Measurements from ENCODE around the gene GTPBP1.

The GTPBP1 gene

GRCh38 chr22:38705235-38706100, at the start of gene GTPBP1:
Gene GTPBP1 (plus strand): TSS chr22:38705944. CDS start chr22:38705956, 12 bp downstream.
- H3K27ac Mint-ChIP-seq, result peak within 1 kb of the TSS; percentile 89
- no peaks in the 10 kb centered on the region for H3K27me3 Mint-ChIP-seq
- H3K4me3 Mint-ChIP-seq, result peak within 1 kb of the TSS; percentile 93
- peaks cover 2% of the 10 kb centered on the region for H3K36me3 Mint-ChIP-seq
- peaks cover 60% of the 10 kb centered on the region for H3K4me1 Mint-ChIP-seq
- no peaks in the 10 kb centered on the region for H3K9me3 Mint-ChIP-seq

- Mint-ChIP-seq H3K27ac (peak within 1 kb of the TSS; percentile 98), H3K27me3 (no peaks in the 10 kb centered on the region), H3K9me3 (no peaks in the 10 kb centered on the region), H3K4me3 (peak within 1 kb of the TSS; percentile 93), H3K4me1 (peaks cover 15% of the 10 kb centered on the region), H3K36me3 (no peaks in the 10 kb centered on the region)
Measured at GRCh38 chr22:38656256-38657044, 49.3 kb upstream of the GTPBP1 start, which contains the start of the genes CBY1 and FAM227A. Gene CBY1 (plus strand): TSS chr22:38656638. CDS start chr22:38668055, 11,417 bp downstream. Gene FAM227A (minus strand): TSS chr22:38656392. CDS start chr22:38650168, 6,224 bp downstream.

- Mint-ChIP-seq H3K4me1 (peaks cover 15% of the 10 kb centered on the region), H3K4me3 (peak overlapping the region; percentile 93), H3K36me3 (no peaks in the 10 kb centered on the region), H3K9me3 (no peaks in the 10 kb centered on the region), H3K27ac (peak overlapping the region; percentile 98), H3K27me3 (no peaks in the 10 kb centered on the region)
Measured at GRCh38 chr22:38657045-38657909, 48.5 kb upstream of the GTPBP1 start.

- H3K27ac Mint-ChIP-seq, result peak overlapping the region; percentile 15
- H3K4me3 Mint-ChIP-seq, result no peak overlapping the region
- H3K36me3 Mint-ChIP-seq, result peaks cover 2% of the 10 kb centered on the region
- H3K9me3 Mint-ChIP-seq, result no peaks in the 10 kb centered on the region
- H3K4me1 Mint-ChIP-seq, result no peaks in the 10 kb centered on the region
- no peaks in the 10 kb centered on the region for H3K27me3 Mint-ChIP-seq
Measured at GRCh38 chr22:38674888-38675287, 30.9 kb upstream of the GTPBP1 start.

- Mint-ChIP-seq H3K27ac (no peak overlapping the region), H3K9me3 (no peaks in the 10 kb centered on the region), H3K36me3 (peaks cover 2% of the 10 kb centered on the region), H3K27me3 (no peaks in the 10 kb centered on the region), H3K4me3 (no peak overlapping the region), H3K4me1 (no peaks in the 10 kb centered on the region)
Measured at GRCh38 chr22:38675833-38676232, 29.9 kb upstream of the GTPBP1 start.

GRCh38 chr22:38681582-38682335, 24.0 kb upstream of the GTPBP1 start, which contains the start of gene TOMM22:
Gene TOMM22 (plus strand): TSS chr22:38681957. CDS start chr22:38681979, 22 bp downstream.
- H3K4me1 Mint-ChIP-seq, result peaks cover 19% of the 10 kb centered on the region
- peaks cover 16% of the 10 kb centered on the region for H3K36me3 Mint-ChIP-seq
- H3K27me3 Mint-ChIP-seq, result no peaks in the 10 kb centered on the region
- H3K4me3 Mint-ChIP-seq, result peak within 1 kb of the TSS; percentile 100
- no peaks in the 10 kb centered on the region for H3K9me3 Mint-ChIP-seq
- H3K27ac Mint-ChIP-seq, result peak within 1 kb of the TSS; percentile 99

GRCh38 chr22:38684895-38685294, 20.8 kb upstream of the GTPBP1 start:
- Mint-ChIP-seq H3K27ac (no peak overlapping the region), H3K36me3 (peaks cover 20% of the 10 kb centered on the region), H3K9me3 (no peaks in the 10 kb centered on the region), H3K4me1 (peaks cover 19% of the 10 kb centered on the region), H3K4me3 (no peak overlapping the region), H3K27me3 (no peaks in the 10 kb centered on the region)

GRCh38 chr22:38685761-38686160, 20.0 kb upstream of the GTPBP1 start:
- H3K27me3 Mint-ChIP-seq, result no peaks in the 10 kb centered on the region
- H3K27ac Mint-ChIP-seq, result no peak overlapping the region
- no peak overlapping the region for H3K4me3 Mint-ChIP-seq

GRCh38 chr22:38689651-38690050, 16.1 kb upstream of the GTPBP1 start:
- Mint-ChIP-seq H3K27me3 (no peaks in the 10 kb centered on the region), H3K9me3 (no peaks in the 10 kb centered on the region), H3K27ac (peak overlapping the region; percentile 86), H3K4me1 (peaks cover 27% of the 10 kb centered on the region), H3K4me3 (no peak overlapping the region), H3K36me3 (peaks cover 9% of the 10 kb centered on the region)

More at GRCh38 chr22:38685761-38686160, 20.0 kb upstream of the GTPBP1 start:
- Mint-ChIP-seq H3K36me3 (peaks cover 22% of the 10 kb centered on the region), H3K9me3 (no peaks in the 10 kb centered on the region), H3K4me1 (peaks cover 19% of the 10 kb centered on the region)

- Mint-ChIP-seq H3K4me1 (peaks cover 66% of the 10 kb centered on the region), H3K9me3 (no peaks in the 10 kb centered on the region), H3K27me3 (no peaks in the 10 kb centered on the region), H3K36me3 (peaks cover 15% of the 10 kb centered on the region), H3K27ac (no peak overlapping the region), H3K4me3 (no peak overlapping the region)
Measured at GRCh38 chr22:38694049-38694448, 11.7 kb upstream of the GTPBP1 start.

- Mint-ChIP-seq H3K4me1 (peaks cover 75% of the 10 kb centered on the region), H3K36me3 (peaks cover 12% of the 10 kb centered on the region), H3K27ac (peak overlapping the region; percentile 83), H3K9me3 (no peaks in the 10 kb centered on the region), H3K4me3 (no peak overlapping the region), H3K27me3 (no peaks in the 10 kb centered on the region)
Measured at GRCh38 chr22:38694940-38695339, 10.8 kb upstream of the GTPBP1 start.

GRCh38 chr22:38696606-38697424, 8.9 kb upstream of the GTPBP1 start:
- peaks cover 78% of the 10 kb centered on the region for H3K4me1 Mint-ChIP-seq
- H3K27ac Mint-ChIP-seq, result peak overlapping the region; percentile 87
- H3K27me3 Mint-ChIP-seq, result no peaks in the 10 kb centered on the region
- H3K36me3 Mint-ChIP-seq, result peaks cover 10% of the 10 kb centered on the region
- H3K9me3 Mint-ChIP-seq, result no peaks in the 10 kb centered on the region
- H3K4me3 Mint-ChIP-seq, result peak overlapping the region; percentile 93

- H3K9me3 Mint-ChIP-seq, result no peaks in the 10 kb centered on the region
- H3K27ac Mint-ChIP-seq, result peak overlapping the region; percentile 87
- H3K27me3 Mint-ChIP-seq, result no peaks in the 10 kb centered on the region
- H3K4me1 Mint-ChIP-seq, result peaks cover 74% of the 10 kb centered on the region
- peak overlapping the region; percentile 93 for H3K4me3 Mint-ChIP-seq
- peaks cover 10% of the 10 kb centered on the region for H3K36me3 Mint-ChIP-seq
Measured at GRCh38 chr22:38697425-38698089, 8.2 kb upstream of the GTPBP1 start.

Measured in activated naive CD4-positive, alpha-beta T cell treated with anti-CD3 and anti-CD28 coated beads, Interleukin-2, amount 50 U/mL, for 24 hours (primary cell).